GM19467 (cell line): Measurements from ENCODE around the gene GFOD1.
A peak's percentile ranks its signal among the peaks of the same experiment; 100 is the strongest.

Experiments used
- ATAC-seq: cut with Tn5 transposase; IDR thresholded peaks from one replicate; pipeline ENCODE4 v1.9.1; 2021; ENCODE audit warnings: mild to moderate bottlenecking, moderate library complexity; ENCODE audit not compliant: unreplicated experiment

The GFOD1 gene

GRCh38 chr6:13360671-13361540 is 126.5 kb downstream of the GFOD1 start:
- no peak for ATAC-seq

GRCh38 chr6:13359287-13359686 is 128.1 kb downstream of the GFOD1 start:
- no peak for ATAC-seq

GRCh38 chr6:13358511-13358910 is 128.9 kb downstream of the GFOD1 start:
- no peak for ATAC-seq

GRCh38 chr6:13357551-13358075 is 129.8 kb downstream of the GFOD1 start:
- no peak for ATAC-seq

GRCh38 chr6:13355999-13356785 is 131.2 kb downstream of the GFOD1 start:
- ATAC-seq = peak; percentile 94

GRCh38 chr6:13355043-13355945 is 132.1 kb downstream of the GFOD1 start:
- ATAC-seq = peak; percentile 27

- no peak for ATAC-seq
These were observed 132.9 kb downstream of the GFOD1 start for GRCh38 chr6:13354331-13355042.

GRCh38 chr6:13352165-13352564 is 135.2 kb downstream of the GFOD1 start:
- ATAC-seq = no peak

GRCh38 chr6:13351271-13351670 is 136.1 kb downstream of the GFOD1 start:
- no peak for ATAC-seq

DNA sequence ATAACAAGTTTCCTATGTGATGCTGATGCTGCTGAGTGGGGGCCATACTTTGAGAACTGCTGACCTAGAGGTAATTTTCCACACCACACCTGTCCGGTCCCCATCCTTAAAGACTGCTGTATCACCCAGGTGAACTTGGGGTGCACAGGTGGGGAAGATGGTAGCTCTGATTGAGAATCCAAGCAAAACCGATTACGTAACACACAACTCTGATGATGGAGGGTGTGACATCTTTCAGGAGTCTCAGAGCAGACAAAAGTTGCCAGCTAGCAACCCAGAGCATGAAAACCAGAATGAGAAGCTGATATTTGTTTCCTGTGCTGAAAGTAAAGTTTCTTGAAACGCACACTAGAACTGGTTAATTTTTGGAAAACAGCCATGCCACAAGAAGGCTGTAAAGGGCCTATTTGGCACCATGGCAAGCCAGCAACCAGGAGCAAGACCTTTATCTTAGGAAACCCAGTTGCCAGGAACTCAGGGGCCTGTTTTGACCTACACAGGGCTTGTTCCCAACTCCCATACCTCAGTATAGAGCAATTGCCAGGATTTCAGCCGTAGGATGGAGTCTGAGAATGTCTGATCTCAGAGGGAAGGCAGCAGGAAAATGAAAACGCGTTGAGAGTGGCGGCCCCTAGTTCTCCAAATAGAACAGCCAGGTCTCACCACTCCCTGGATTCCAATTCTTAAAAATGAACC is 137.4 kb downstream of the GFOD1 start:
- ATAC-seq = no peak

GRCh38 chr6:13348334-13349113 is 138.9 kb downstream of the GFOD1 start:
- no peak for ATAC-seq

GRCh38 chr6:13346245-13346644 is 141.2 kb downstream of the GFOD1 start:
- no peak for ATAC-seq

DNA sequence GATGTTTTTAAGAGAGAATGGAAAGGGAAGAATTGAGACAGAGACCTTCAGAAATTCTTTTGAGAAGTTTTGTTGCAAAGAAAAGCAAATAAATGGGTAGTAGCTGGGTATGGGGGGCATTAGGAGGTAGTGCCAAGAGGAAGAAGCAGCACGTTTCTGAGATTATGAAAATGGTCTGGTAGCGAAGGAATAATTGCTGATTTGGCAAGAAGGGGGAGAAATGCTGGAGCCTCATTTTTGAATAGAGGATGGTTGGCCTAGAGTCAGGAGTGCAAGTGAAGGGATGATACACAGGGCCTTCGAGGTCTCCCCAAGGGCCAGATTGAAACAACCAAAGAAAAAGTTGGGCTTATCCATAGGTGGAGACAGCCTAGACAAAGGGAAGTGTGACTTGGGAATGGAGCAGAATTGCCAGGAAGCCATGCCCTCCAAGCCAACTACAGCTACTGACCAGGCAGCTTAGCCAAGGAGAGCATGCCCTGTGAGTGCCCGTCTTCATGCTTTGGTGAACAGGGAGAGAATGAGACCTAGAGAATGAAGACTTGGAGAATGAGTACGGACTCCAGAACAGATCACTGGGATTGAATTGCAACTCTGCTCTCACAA is 144.9 kb downstream of the GFOD1 start:
- no peak for ATAC-seq

DNA sequence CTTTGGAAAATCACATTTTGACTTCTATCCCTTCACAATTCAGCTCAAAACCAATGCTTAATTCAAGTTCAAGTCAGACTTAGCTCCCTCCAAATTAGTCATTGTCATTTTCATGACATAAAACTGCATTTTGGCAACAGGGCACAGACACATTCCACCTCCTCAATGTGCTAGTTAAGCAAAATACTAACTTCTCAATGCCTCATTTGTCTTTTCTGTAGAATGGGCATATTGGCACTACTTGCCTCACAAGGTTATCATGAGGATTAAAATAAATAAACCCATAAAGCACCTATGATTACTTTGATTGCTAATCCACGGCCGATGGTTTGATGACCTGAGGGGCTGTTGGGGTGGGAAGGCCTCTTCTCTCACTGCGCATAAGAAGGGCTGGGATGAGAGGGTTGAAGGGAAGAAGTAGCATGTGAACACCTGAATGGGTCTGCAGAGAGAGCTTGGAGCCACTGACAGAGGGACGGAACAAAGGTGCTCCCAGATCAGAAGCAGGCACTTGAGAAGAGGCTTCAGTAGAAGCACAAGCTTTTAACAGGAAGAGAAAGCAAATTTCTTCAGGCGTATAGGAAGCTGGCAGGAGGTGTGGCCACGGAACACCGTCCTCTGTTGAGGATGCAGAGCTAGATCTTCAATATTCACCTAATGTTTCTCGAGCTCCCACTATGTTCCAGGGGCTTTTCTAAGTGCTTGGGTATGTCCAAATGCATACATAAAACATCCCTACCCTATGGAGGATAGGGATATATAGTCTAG is 147.4 kb downstream of the GFOD1 start:
- no peak for ATAC-seq

DNA sequence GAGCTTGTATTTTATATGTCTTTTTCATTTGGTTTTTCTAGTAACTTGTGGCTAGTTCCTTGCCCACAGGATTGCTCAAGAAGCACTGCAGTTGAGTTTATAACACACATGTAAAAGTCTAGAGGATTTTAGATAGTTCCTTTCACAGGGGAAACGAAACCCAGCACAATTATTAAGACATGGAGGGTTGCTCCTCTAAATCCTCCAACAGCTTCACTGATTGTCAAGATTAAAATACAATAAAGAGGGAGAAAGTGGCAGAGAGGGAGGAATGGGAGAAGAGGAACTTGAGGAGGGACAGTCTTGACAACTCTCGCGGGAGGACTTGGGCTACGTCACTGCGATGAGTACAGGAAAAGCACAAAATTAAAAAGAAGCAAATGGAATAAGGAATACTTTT is 149.4 kb downstream of the GFOD1 start:
- ATAC-seq = no peak

DNA sequence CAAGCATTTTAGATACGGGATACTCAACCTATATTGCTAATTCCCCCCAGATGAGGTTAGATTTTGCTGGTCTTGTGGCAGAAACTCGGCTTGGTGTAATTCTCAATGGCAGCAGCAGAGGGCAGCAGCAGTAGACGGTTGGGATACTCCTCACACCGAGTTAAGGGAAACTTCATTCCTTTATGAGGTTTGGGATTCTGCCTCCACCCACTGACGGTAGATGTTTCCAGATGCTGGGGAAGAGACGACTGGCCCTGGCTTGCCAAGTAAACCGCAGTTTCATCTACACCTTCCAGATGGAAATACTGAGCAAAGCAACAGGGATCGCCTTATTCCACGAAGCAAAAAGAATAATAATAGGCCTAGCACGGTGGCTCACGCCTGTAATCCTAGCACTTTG is 150.8 kb downstream of the GFOD1 start:
- ATAC-seq = no peak

DNA sequence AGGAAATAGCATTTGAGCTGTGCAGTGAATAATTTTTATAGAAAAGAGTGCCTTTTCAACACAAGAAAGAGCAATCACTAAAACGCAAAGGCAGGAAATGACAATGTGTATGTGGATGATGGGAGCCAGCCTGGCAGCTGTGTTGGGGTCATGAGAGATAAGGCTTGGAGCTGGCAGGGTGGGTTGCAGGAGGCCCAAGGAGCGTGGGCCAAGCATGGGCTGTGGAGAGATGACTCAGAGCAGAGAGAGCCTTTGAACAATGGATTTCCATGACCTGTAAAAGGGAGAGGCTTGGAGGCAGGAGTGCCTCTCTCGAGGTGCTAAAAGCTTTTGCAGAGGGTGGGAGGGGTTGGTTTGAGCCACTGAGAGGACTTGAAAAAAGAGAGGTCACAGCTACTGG is 152.4 kb downstream of the GFOD1 start:
- ATAC-seq = no peak

DNA sequence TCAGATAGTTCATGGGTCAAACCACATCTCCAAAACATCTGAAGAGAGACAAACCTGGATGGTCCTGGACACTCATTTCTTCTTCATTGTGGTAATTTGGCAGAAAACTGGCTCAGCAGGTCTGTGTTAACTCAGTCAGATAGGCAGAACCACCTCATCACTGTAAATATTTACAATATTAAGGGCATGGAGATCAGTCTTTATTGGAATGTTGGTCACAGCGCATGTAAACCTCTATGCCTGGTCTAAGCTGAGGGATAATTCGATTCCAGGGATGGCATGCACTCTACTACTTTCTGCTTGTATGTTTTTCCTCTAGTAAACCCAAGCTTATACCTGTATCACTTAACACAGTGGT is 155.1 kb downstream of the GFOD1 start:
- ATAC-seq = no peak
